Measurements from ENCODE around the gene REXO5. TPM values are rescaled to one million over a fixed set of nuclear protein-coding genes. Genes with fewer than 3 reads are reported as not detected.

Gene REXO5
- total RNA-seq, 1 experiment from 2014 or later = 4.0 TPM

DNA sequence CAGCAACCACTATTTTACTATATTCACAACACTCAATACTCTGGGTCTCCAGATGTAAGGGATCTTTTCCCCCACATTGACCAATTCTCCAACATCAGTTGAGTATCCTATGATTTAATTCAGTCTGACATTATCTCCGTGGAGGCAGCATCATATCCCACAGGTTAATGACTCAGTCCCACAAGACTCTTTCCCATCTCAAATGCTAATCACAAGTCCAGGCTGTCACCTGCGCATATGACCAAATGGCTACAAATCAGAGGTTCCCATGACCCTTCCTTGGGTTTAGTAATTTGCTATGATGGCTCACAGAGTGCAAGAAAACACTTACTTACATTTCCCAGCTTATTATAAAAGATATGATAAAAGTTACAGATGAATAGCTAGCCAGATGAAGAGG lies 23.9 kb upstream of the REXO5 start:
- no TSS peak for BruUV-seq (replicated peaks)
- no peaks in the 10 kb centered on the region for H3K4me1 ChIP-seq (ENCODE audit: insufficient read depth, low read length)
- POLR2A ChIA-PET (ENCODE audit: unreplicated experiment) = no interaction called here

DNA sequence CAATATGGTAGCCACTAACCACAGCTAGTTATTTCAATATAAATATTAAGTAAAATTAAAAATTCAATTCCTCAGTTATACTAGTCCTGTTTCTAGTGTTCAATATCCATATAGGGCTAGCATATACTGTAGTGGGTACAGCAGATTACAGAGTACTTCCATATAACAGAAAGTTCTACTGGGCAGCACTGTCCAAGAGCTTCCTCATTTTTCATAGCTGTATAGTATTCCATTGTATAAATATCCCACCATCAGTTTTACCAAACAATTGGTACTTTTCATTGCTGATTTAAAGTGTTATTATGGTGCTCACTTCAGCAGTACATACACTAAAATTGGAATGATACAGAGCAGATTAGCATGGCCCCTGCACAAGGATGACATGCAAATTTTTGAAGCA lies 22.1 kb upstream of the REXO5 start:
- Histone ChIP-seq H3K27me3 (ENCODE audit: low read length) (no peaks in the 10 kb centered on the region), H3K4me2 (ENCODE audit: low read length) (no peak overlapping the region), H3K9ac (ENCODE audit: low read length) (no peak overlapping the region), H3K9me3 (ENCODE audit: low read length) (no peaks in the 10 kb centered on the region), H3K9me2 (replicated peaks; ENCODE audit: low read length) (no peaks in the 10 kb centered on the region), H3K4me1 (ENCODE audit: insufficient read depth, low read length) (no peaks in the 10 kb centered on the region), H2AFZ (ENCODE audit: low read length) (no peak overlapping the region), H3F3A (ENCODE audit: low read length, unreplicated experiment) (no peaks in the 10 kb centered on the region), H3K4me3 (ENCODE audit: low read length) (no peak overlapping the region), H3K79me2 (ENCODE audit: low read length) (no peaks in the 10 kb centered on the region), H3K27ac (ENCODE audit: low read length) (no peak overlapping the region), H3K36me3 (ENCODE audit: low read depth, low read length) (no peaks in the 10 kb centered on the region), H4K20me1 (ENCODE audit: low read length) (no peaks in the 10 kb centered on the region)
- no TSS peak for BruUV-seq (replicated peaks)
- intact Hi-C loops (cut with micrococcal nuclease) = no loop called here
- TF ChIP-seq, protein P1, sequence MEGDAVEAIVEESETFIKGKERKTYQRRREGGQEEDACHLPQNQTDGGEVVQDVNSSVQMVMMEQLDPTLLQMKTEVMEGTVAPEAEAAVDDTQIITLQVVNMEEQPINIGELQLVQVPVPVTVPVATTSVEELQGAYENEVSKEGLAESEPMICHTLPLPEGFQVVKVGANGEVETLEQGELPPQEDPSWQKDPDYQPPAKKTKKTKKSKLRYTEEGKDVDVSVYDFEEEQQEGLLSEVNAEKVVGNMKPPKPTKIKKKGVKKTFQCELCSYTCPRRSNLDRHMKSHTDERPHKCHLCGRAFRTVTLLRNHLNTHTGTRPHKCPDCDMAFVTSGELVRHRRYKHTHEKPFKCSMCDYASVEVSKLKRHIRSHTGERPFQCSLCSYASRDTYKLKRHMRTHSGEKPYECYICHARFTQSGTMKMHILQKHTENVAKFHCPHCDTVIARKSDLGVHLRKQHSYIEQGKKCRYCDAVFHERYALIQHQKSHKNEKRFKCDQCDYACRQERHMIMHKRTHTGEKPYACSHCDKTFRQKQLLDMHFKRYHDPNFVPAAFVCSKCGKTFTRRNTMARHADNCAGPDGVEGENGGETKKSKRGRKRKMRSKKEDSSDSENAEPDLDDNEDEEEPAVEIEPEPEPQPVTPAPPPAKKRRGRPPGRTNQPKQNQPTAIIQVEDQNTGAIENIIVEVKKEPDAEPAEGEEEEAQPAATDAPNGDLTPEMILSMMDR (conservative IDR thresholded peaks at IDR 0.05; ENCODE audit: low read depth, low read length) = no peak
- no peak for TF ChIP-seq EZH2phosphoT487 (IDR thresholded peaks at IDR 0.05; ENCODE audit: borderline replicate concordance, low read length)
- no peak for TF ChIP-seq EZH2 (IDR thresholded peaks at IDR 0.05; ENCODE audit: low read length, unreplicated experiment)
- DNase-seq (no peak), ATAC-seq (no peak)
- ChIA-PET CTCF (no interaction called here), POLR2A (ENCODE audit: unreplicated experiment) (no interaction called here)

More for the DNA sequence above, 23.9 kb upstream of the REXO5 start:
- Histone ChIP-seq H3K9me3 (ENCODE audit: low read length) (no peaks in the 10 kb centered on the region), H3K79me2 (ENCODE audit: low read length) (no peaks in the 10 kb centered on the region), H3K9me2 (replicated peaks; ENCODE audit: low read length) (no peaks in the 10 kb centered on the region), H3K4me3 (ENCODE audit: low read length) (no peak overlapping the region), H3F3A (ENCODE audit: low read length, unreplicated experiment) (no peaks in the 10 kb centered on the region), H3K27me3 (ENCODE audit: low read length) (no peaks in the 10 kb centered on the region), H3K9ac (ENCODE audit: low read length) (no peak overlapping the region), H4K20me1 (ENCODE audit: low read length) (no peaks in the 10 kb centered on the region), H3K4me2 (ENCODE audit: low read length) (no peak overlapping the region), H3K27ac (ENCODE audit: low read length) (no peak overlapping the region), H2AFZ (ENCODE audit: low read length) (no peak overlapping the region), H3K36me3 (ENCODE audit: low read depth, low read length) (no peaks in the 10 kb centered on the region)
- no peak for TF ChIP-seq EZH2phosphoT487 (IDR thresholded peaks at IDR 0.05; ENCODE audit: borderline replicate concordance, low read length)
- no peak for TF ChIP-seq EZH2 (IDR thresholded peaks at IDR 0.05; ENCODE audit: low read length, unreplicated experiment)
- TF ChIP-seq, protein P1 (conservative IDR thresholded peaks at IDR 0.05; ENCODE audit: low read depth, low read length) = no peak
- ATAC-seq (no peak), DNase-seq (no peak)
- intact Hi-C loops (cut with micrococcal nuclease) = no loop called here
- CTCF ChIA-PET = no interaction called here

DNA sequence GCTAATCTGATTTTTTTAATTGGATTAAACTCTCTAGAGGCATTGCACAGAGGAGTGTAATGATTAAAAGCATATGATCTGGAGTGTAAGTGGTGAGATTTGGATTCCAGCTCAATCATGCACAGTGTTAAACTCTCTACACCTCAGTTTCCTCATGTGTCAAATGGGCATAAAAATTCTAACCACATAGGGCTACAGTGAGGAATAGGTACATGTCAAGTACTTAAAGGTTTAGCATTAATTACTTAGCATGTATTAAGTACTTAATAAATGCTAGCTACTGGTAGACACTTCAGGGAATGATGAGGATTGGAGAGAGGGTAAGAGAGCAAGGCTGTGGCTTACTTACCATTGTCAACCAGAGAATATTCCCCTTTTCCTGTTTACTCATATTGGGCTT lies 17.2 kb upstream of the REXO5 start:
- Histone ChIP-seq H3K79me2 (ENCODE audit: low read length) (no peaks in the 10 kb centered on the region), H3K27ac (ENCODE audit: low read length) (no peak overlapping the region), H2AFZ (ENCODE audit: low read length) (no peak overlapping the region), H4K20me1 (ENCODE audit: low read length) (no peaks in the 10 kb centered on the region), H3K9me3 (ENCODE audit: low read length) (no peaks in the 10 kb centered on the region), H3K4me3 (ENCODE audit: low read length) (no peak overlapping the region), H3K4me1 (ENCODE audit: insufficient read depth, low read length) (no peaks in the 10 kb centered on the region), H3K27me3 (ENCODE audit: low read length) (no peaks in the 10 kb centered on the region), H3K9me2 (replicated peaks; ENCODE audit: low read length) (no peaks in the 10 kb centered on the region), H3K4me2 (ENCODE audit: low read length) (no peak overlapping the region), H3K36me3 (ENCODE audit: low read depth, low read length) (no peaks in the 10 kb centered on the region), H3F3A (ENCODE audit: low read length, unreplicated experiment) (no peaks in the 10 kb centered on the region), H3K9ac (ENCODE audit: low read length) (no peak overlapping the region)
- CTCF ChIA-PET = no interaction called here
- BruUV-seq (replicated peaks) = no TSS peak
- ATAC-seq (no peak), DNase-seq (no peak)
- TF ChIP-seq EZH2phosphoT487 (IDR thresholded peaks at IDR 0.05; ENCODE audit: borderline replicate concordance, low read length) (no peak), EZH2 (IDR thresholded peaks at IDR 0.05; ENCODE audit: low read length, unreplicated experiment) (no peak)
- TF ChIP-seq, protein P1 (conservative IDR thresholded peaks at IDR 0.05; ENCODE audit: low read depth, low read length) = no peak
- intact Hi-C loops (cut with micrococcal nuclease) = no loop called here
- POLR2A ChIA-PET (ENCODE audit: unreplicated experiment) = no interaction called here
